GM18511 (cell line): Measurements from ENCODE around the gene HP1BP3.
A peak's percentile ranks its signal among the peaks of the same experiment; 100 is the strongest.

ENCODE experiments used
- ATAC-seq: cut with Tn5 transposase; IDR thresholded peaks from one replicate; pipeline ENCODE4 v1.9.1; 2021; ENCODE audit warnings: mild to moderate bottlenecking, moderate library complexity; ENCODE audit not compliant: unreplicated experiment

Gene HP1BP3

GRCh38 chr1:20770314-20771087 is 16.6 kb downstream of the HP1BP3 start:
- ATAC-seq: no peak

- ATAC-seq: no peak
Measured at GRCh38 chr1:20767271-20767670, 19.8 kb downstream of the HP1BP3 start.

- ATAC-seq: no peak
Measured at GRCh38 chr1:20763417-20763816, 23.7 kb downstream of the HP1BP3 start.

GRCh38 chr1:20760322-20760721 is 26.8 kb downstream of the HP1BP3 start:
- ATAC-seq: no peak

GRCh38 chr1:20753589-20753988 is 33.5 kb downstream of the HP1BP3 start:
- no peak for ATAC-seq

- ATAC-seq: no peak
Measured at GRCh38 chr1:20751462-20751990, 35.6 kb downstream of the HP1BP3 start.

GRCh38 chr1:20742671-20743070 is 44.4 kb downstream of the HP1BP3 start:
- ATAC-seq: no peak

- ATAC-seq: no peak
Measured at GRCh38 chr1:20740781-20741180, 46.3 kb downstream of the HP1BP3 start.

- ATAC-seq: no peak
Measured at GRCh38 chr1:20739225-20739624, 47.9 kb downstream of the HP1BP3 start.

GRCh38 chr1:20735581-20736111 is 51.5 kb downstream of the HP1BP3 start:
- ATAC-seq: no peak

- ATAC-seq: no peak
Measured at GRCh38 chr1:20733360-20733975, 53.6 kb downstream of the HP1BP3 start.

GRCh38 chr1:20732588-20733359 is 54.3 kb downstream of the HP1BP3 start, which contains the start of gene SH2D5:
Gene SH2D5 (minus strand): TSS chr1:20732703. CDS start chr1:20728044, 4,659 bp downstream.
- ATAC-seq: peak; percentile 71

GRCh38 chr1:20732071-20732587 is 55.0 kb downstream of the HP1BP3 start:
- ATAC-seq: peak; percentile 64

- no peak for ATAC-seq
Measured at GRCh38 chr1:20731057-20731991, 55.8 kb downstream of the HP1BP3 start.

GRCh38 chr1:20730690-20731056 is 56.4 kb downstream of the HP1BP3 start:
- no peak for ATAC-seq

GRCh38 chr1:20729990-20730689 is 57.0 kb downstream of the HP1BP3 start:
- no peak for ATAC-seq

GRCh38 chr1:20729155-20729931 is 57.8 kb downstream of the HP1BP3 start:
- no peak for ATAC-seq

- no peak for ATAC-seq
Measured at GRCh38 chr1:20728371-20729154, 58.5 kb downstream of the HP1BP3 start.
